ENCODE measurements around the gene NT5DC1. TPM values are rescaled to one million over a fixed set of nuclear protein-coding genes. Genes with fewer than 3 reads are reported as not detected.

Gene NT5DC1
- total RNA-seq, 4 donors from 2014 or later, result 2.6 to 37.8 (median 6.5) TPM

DNA sequence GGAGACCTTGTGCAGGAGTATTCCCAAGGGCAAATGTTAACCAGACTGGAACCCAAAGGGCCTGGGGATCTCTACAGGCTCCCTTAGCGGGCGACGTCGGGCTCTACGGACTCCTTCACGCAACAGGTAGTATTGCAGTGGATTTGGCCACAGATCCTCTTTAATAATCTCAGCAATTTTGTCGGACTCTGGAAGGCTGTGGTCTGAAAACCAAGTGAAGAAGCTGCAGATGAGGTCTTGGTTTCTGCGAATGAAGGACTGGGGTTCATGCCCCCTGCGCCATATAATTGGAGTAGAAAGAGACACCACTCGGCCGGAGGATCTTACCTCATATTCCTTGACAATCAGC lies 177.8 kb downstream of the NT5DC1 start:
- DNase-seq, result no peak
- Histone ChIP-seq H3K4me3 (peak overlapping the region; percentile 89 to 90), H3K27me3 (no peaks in the 10 kb centered on the region), H3K4me1 (peaks cover 5 to 11% of the 10 kb centered on the region in 2 donors), H3K9me3 (no peaks in the 10 kb centered on the region), H3K36me3 (no peaks in the 10 kb centered on the region), H3K27ac (peak overlapping the region; percentile 99)
- TF ChIP-seq CTCF (IDR thresholded peaks at IDR 0.05) (no peak), POLR2A (IDR thresholded peaks at IDR 0.05) (no peak)
- intact Hi-C loops (cut with DNase I; ENCODE audit: low total_unique reads), result no loop called here

GRCh38 chr6:116278854-116279231 lies 178.2 kb downstream of the NT5DC1 start:
- no peaks in the 10 kb centered on the region for H3K9me3 ChIP-seq
- TF ChIP-seq POLR2A (IDR thresholded peaks at IDR 0.05), result no peak
- TF ChIP-seq CTCF (IDR thresholded peaks at IDR 0.05), result no peak
- intact Hi-C loops (cut with DNase I; ENCODE audit: low total_unique reads), result no loop called here
- peak; percentile 58 to 71 for DNase-seq
- H3K4me1 ChIP-seq, result peaks cover 5 to 11% of the 10 kb centered on the region in 2 donors
- peak overlapping the region; percentile 89 to 90 for H3K4me3 ChIP-seq
- peak overlapping the region; percentile 99 for H3K27ac ChIP-seq
- H3K27me3 ChIP-seq, result no peaks in the 10 kb centered on the region
- H3K36me3 ChIP-seq, result no peaks in the 10 kb centered on the region

DNA sequence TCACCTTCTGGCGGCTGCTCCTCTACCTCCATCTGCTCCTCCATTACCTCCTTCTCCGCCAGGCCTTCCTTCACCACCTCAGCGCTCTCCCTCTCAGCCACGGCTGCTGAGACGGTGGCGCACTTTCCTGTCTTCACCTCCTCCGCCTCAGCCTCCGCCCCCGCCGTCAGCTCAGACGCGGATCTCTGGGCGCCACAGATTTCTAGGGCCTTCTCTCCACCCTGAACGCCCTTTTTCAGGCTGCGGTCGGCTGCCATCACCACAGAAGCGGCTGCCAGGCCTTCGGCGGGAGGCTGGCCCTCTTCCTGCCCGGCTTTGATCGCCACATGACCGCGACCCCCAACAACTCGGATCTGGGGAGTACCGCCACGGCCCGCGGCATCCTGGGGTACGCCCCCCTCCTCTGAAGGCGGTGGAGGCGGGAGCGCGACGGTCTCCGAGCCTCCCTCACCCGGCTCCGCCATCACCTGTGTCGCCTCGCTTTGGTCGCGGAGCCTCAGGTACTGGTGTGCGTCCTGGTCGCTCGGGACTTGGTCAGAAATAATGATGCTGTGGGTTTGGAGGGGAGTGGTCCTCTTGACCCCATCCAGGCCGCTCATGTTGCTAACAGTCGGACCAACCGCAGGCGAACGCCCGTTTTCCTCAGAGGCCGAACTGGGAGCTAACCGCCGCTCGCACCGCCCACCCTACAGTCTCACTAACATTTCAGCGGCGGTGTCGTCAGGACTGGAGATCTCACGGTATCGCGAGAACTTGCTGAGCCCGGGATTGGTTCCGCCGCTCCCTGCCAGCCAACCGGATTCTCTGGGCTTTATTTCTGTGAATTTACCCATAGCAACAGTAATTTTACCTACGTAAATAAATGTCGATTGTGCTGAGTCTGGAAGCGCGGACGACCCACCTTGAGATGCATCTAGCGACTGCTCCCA lies 178.8 kb downstream of the NT5DC1 start, which contains the start of gene TSPYL1:
TSS of gene TSPYL1 (minus strand) at position 699 of the 929 bp plus-strand sequence. CDS start at position 599, 100 bp downstream.
- H3K4me1 ChIP-seq, result peaks cover 5 to 11% of the 10 kb centered on the region in 2 donors
- H3K4me3 ChIP-seq, result peak within 1 kb of the TSS; percentile 89 to 90
- peak within 1 kb of the TSS; percentile 99 for H3K27ac ChIP-seq
- no peaks in the 10 kb centered on the region for H3K9me3 ChIP-seq
- peak; percentile 96 to 98 for DNase-seq
- no peaks in the 10 kb centered on the region for H3K36me3 ChIP-seq
- TF ChIP-seq POLR2A (IDR thresholded peaks at IDR 0.05) (peak; percentile 97 to 99), CTCF (IDR thresholded peaks at IDR 0.05) (peak in 2 of 4 experiments; percentile 18 to 20)
- no peaks in the 10 kb centered on the region for H3K27me3 ChIP-seq
- intact Hi-C loops (cut with DNase I; ENCODE audit: low total_unique reads), result no loop called here

GRCh38 chr6:116280161-116280932 lies 179.7 kb downstream of the NT5DC1 start:
- Histone ChIP-seq H3K36me3 (no peaks in the 10 kb centered on the region), H3K9me3 (no peaks in the 10 kb centered on the region), H3K27ac (peak overlapping the region; percentile 99), H3K4me1 (peaks cover 5% of the 10 kb centered on the region in 2 donors), H3K4me3 (peak overlapping the region; percentile 89 to 90), H3K27me3 (no peaks in the 10 kb centered on the region)
- intact Hi-C loops (cut with DNase I; ENCODE audit: low total_unique reads), result no loop called here
- DNase-seq, result no peak
- no peak for TF ChIP-seq POLR2A (IDR thresholded peaks at IDR 0.05)
- no peak for TF ChIP-seq CTCF (IDR thresholded peaks at IDR 0.05)
